Endothelial cell (in vitro differentiated cells): ENCODE measurements around the gene AVPI1. TPM values are rescaled to one million over a fixed set of nuclear protein-coding genes. Genes with fewer than 3 reads are reported as not detected.
A peak's percentile ranks its signal among the peaks of the same experiment; 100 is the strongest.

Experiments
- DNase-seq: peaks from one replicate; pipeline ENCODE4 v3.0.0; 2021; ENCODE audit warnings: low spot score
- H3K27ac Mint-ChIP-seq: one replicate; pipeline ENCODE4 v1.8.0; 2021; ENCODE audit warnings: mixed read lengths, inconsistent platforms; ENCODE audit not compliant: unreplicated experiment
- H3K27me3 Mint-ChIP-seq: one replicate; pipeline ENCODE4 v1.8.0; 2021; ENCODE audit warnings: mild to moderate bottlenecking, moderate library complexity, mixed read lengths, inconsistent platforms; ENCODE audit not compliant: unreplicated experiment
- H3K36me3 Mint-ChIP-seq: one replicate; pipeline ENCODE4 v1.8.0; 2021; ENCODE audit warnings: mild to moderate bottlenecking, low read depth, mixed read lengths, inconsistent platforms; ENCODE audit not compliant: unreplicated experiment
- H3K4me1 Mint-ChIP-seq: one replicate; pipeline ENCODE4 v1.8.0; 2021; ENCODE audit warnings: mild to moderate bottlenecking, mixed read lengths, inconsistent platforms; ENCODE audit not compliant: unreplicated experiment
- H3K4me3 Mint-ChIP-seq: one replicate; pipeline ENCODE4 v1.8.0; 2021; ENCODE audit warnings: mild to moderate bottlenecking, mixed read lengths, inconsistent platforms; ENCODE audit not compliant: unreplicated experiment
- H3K9me3 Mint-ChIP-seq: one replicate; pipeline ENCODE4 v1.8.0; 2021; ENCODE audit warnings: mixed read lengths, inconsistent platforms; ENCODE audit not compliant: unreplicated experiment
- CTCF ChIP-seq: fragments of 200-600 bp; sonication (generic); IDR thresholded peaks from one replicate; pipeline ENCODE4 v1.5.0; 2021; ENCODE audit warnings: antibody characterized with exemption; ENCODE audit not compliant: unreplicated experiment
- total RNA-seq: library from RNA; stranded (reverse); fragmentation: NEBNext Ultra II Directional; extraction: Animal tissue kit (Norgen Biotek cat#: 25700); gene quantifications from one replicate; pipeline ENCODE4 v1.2.1, GENCODE V29; 2021; ENCODE audit not compliant: unreplicated experiment

The AVPI1 gene
- total RNA-seq, 1 donor from 2014 or later, result 0.67 TPM

GRCh38 chr10:97721871-97722780 lies 35.1 kb upstream of the AVPI1 start:
- Mint-ChIP-seq H3K27ac (no peak overlapping the region), H3K27me3 (peaks cover 2% of the 10 kb centered on the region), H3K9me3 (no peaks in the 10 kb centered on the region), H3K4me3 (no peak overlapping the region), H3K4me1 (peaks cover 14% of the 10 kb centered on the region), H3K36me3 (peaks cover 8% of the 10 kb centered on the region)
- TF ChIP-seq CTCF, result no peak
- DNase-seq, result no peak

GRCh38 chr10:97719602-97720001 lies 32.6 kb upstream of the AVPI1 start:
- Mint-ChIP-seq H3K27me3 (peaks cover 7% of the 10 kb centered on the region), H3K4me3 (no peak overlapping the region), H3K36me3 (peaks cover 15% of the 10 kb centered on the region), H3K4me1 (peaks cover 26% of the 10 kb centered on the region), H3K27ac (no peak overlapping the region), H3K9me3 (no peaks in the 10 kb centered on the region)
- TF ChIP-seq CTCF, result no peak
- DNase-seq, result no peak

- H3K36me3 Mint-ChIP-seq, result peaks cover 15% of the 10 kb centered on the region
- H3K4me1 Mint-ChIP-seq, result peaks cover 28% of the 10 kb centered on the region
- H3K9me3 Mint-ChIP-seq, result no peaks in the 10 kb centered on the region
- peak overlapping the region; percentile 8 for H3K4me3 Mint-ChIP-seq
- H3K27ac Mint-ChIP-seq, result no peak overlapping the region
- no peak for TF ChIP-seq CTCF
- no peak for DNase-seq
- H3K27me3 Mint-ChIP-seq, result peaks cover 7% of the 10 kb centered on the region
These were observed 31.7 kb upstream of the AVPI1 start for GRCh38 chr10:97718659-97719142.

GRCh38 chr10:97718178-97718577 lies 31.1 kb upstream of the AVPI1 start:
- no peak overlapping the region for H3K27ac Mint-ChIP-seq

More at GRCh38 chr10:97718178-97718577, 31.1 kb upstream of the AVPI1 start:
- H3K4me3 Mint-ChIP-seq, result no peak overlapping the region
- no peak for TF ChIP-seq CTCF
- H3K27me3 Mint-ChIP-seq, result peaks cover 8% of the 10 kb centered on the region
- no peaks in the 10 kb centered on the region for H3K9me3 Mint-ChIP-seq
- peaks cover 28% of the 10 kb centered on the region for H3K4me1 Mint-ChIP-seq
- H3K36me3 Mint-ChIP-seq, result peaks cover 15% of the 10 kb centered on the region
- DNase-seq, result no peak
